Osteoblast (primary cell): ENCODE data around the gene DCUN1D1. TPM values are rescaled to one million over a fixed set of nuclear protein-coding genes. Genes with fewer than 3 reads are reported as not detected.

Experiments
- DNase-seq: peaks from one replicate; pipeline ENCODE4 v3.0.0; 2011; ENCODE audit warnings: low spot score, mixed read lengths; ENCODE audit not compliant: insufficient read length; ENCODE audit errors: missing footprints
- H2AFZ ChIP-seq: 2 replicates; pipeline ENCODE4 v1.6.0; 2011; ENCODE audit warnings: mild to moderate bottlenecking, low read length
- H3K27ac ChIP-seq: 2 replicates; pipeline ENCODE4 v1.5.1; 2011; ENCODE audit warnings: mild to moderate bottlenecking, low read depth, low read length, moderate library complexity
- H3K27me3 ChIP-seq: 2 replicates; pipeline ENCODE4 v1.6.0; 2012; ENCODE audit warnings: mild to moderate bottlenecking, control low read depth, inconsistent platforms, low read length, moderate library complexity; ENCODE audit not compliant: insufficient read depth
- H3K36me3 ChIP-seq: 2 replicates; pipeline ENCODE4 v1.5.1; 2011; ENCODE audit warnings: mild to moderate bottlenecking, low read length, control low read depth, moderate library complexity; ENCODE audit not compliant: insufficient read depth
- H3K4me1 ChIP-seq: 2 replicates; pipeline ENCODE4 v1.5.1; 2011; ENCODE audit warnings: mild to moderate bottlenecking, low read length, control low read depth, moderate library complexity; ENCODE audit not compliant: insufficient read depth
- H3K4me2 ChIP-seq: 2 replicates; pipeline ENCODE4 v1.6.0; 2011; ENCODE audit warnings: mild to moderate bottlenecking, low read length; ENCODE audit not compliant: insufficient read depth
- H3K4me3 ChIP-seq: fragments of 200-600 bp; sonication (generic); 3 replicates; pipeline ENCODE4 v1.5.1; 2012; ENCODE audit warnings: mild to moderate bottlenecking, low read length, inconsistent platforms; ENCODE audit not compliant: insufficient read depth
- H3K79me2 ChIP-seq: 2 replicates; pipeline ENCODE4 v1.6.0; 2012; ENCODE audit warnings: mild to moderate bottlenecking, low read length, control low read depth, inconsistent platforms; ENCODE audit not compliant: insufficient read depth
- H3K9me3 ChIP-seq: 2 replicates; pipeline ENCODE4 v1.5.1; 2011; ENCODE audit warnings: low read depth, low read length, control low read depth
- H4K20me1 ChIP-seq: 2 replicates; pipeline ENCODE4 v1.6.0; 2012; ENCODE audit warnings: mild to moderate bottlenecking, low read length, control low read depth; ENCODE audit not compliant: insufficient read depth
- total RNA-seq: library from RNA; depleted of rRNA; stranded (reverse); fragments of >200 nt; gene quantifications from 2 replicates; pipeline ENCODE4 v1.2.3, GENCODE V29; 2012
- TF ChIP-seq, protein P1 (sequence below): IDR thresholded peaks from 2 replicates; pipeline ENCODE4 v1.5.1; 2011; ENCODE audit warnings: mild to moderate bottlenecking, low read depth, low read length, moderate library complexity; ENCODE audit errors: extremely low read depth

The DCUN1D1 gene
- total RNA-seq, 1 donor, result 38.4 TPM

DNA sequence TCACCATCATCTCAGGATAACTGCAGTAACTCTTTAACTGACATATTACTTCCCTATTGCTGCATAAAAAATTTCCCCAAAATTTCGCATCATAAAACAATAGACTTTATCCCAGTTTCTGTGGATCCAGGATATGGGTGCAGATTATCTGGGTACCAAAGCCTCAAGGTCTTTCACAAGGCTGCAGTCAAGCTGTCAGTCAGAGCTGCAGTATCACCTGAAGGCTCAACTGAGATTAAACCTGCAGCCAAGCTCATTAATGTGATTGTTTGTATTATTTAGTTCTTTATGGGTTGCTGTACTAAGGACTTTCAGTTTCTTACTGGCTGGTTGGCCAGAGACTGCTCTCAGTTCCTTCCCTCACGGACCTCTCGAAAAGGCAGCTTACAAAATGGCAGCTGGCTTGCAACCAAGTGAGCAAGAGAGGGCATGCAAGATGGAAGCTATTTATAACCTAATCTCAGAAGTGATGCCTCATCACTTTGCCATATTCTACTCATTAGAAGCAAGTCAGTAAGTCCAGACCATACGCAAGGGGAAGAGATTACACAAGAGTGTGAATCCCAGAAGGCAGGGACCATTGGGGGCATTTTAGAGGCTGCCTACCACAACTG, 54.9 kb downstream of the DCUN1D1 start:
- H3K27me3 ChIP-seq, result no peaks in the 10 kb centered on the region
- no peak overlapping the region for H3K27ac ChIP-seq
- H3K36me3 ChIP-seq, result no peaks in the 10 kb centered on the region
- peaks cover 2% of the 10 kb centered on the region for H3K4me1 ChIP-seq
- TF ChIP-seq, protein P1, sequence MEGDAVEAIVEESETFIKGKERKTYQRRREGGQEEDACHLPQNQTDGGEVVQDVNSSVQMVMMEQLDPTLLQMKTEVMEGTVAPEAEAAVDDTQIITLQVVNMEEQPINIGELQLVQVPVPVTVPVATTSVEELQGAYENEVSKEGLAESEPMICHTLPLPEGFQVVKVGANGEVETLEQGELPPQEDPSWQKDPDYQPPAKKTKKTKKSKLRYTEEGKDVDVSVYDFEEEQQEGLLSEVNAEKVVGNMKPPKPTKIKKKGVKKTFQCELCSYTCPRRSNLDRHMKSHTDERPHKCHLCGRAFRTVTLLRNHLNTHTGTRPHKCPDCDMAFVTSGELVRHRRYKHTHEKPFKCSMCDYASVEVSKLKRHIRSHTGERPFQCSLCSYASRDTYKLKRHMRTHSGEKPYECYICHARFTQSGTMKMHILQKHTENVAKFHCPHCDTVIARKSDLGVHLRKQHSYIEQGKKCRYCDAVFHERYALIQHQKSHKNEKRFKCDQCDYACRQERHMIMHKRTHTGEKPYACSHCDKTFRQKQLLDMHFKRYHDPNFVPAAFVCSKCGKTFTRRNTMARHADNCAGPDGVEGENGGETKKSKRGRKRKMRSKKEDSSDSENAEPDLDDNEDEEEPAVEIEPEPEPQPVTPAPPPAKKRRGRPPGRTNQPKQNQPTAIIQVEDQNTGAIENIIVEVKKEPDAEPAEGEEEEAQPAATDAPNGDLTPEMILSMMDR, result no peak
- H4K20me1 ChIP-seq, result no peaks in the 10 kb centered on the region
- no peak overlapping the region for H3K4me3 ChIP-seq
- H2AFZ ChIP-seq, result no peak overlapping the region
- H3K79me2 ChIP-seq, result no peaks in the 10 kb centered on the region
- H3K9me3 ChIP-seq, result no peaks in the 10 kb centered on the region
- H3K4me2 ChIP-seq, result no peak overlapping the region
- DNase-seq, result peak; percentile 15

DNA sequence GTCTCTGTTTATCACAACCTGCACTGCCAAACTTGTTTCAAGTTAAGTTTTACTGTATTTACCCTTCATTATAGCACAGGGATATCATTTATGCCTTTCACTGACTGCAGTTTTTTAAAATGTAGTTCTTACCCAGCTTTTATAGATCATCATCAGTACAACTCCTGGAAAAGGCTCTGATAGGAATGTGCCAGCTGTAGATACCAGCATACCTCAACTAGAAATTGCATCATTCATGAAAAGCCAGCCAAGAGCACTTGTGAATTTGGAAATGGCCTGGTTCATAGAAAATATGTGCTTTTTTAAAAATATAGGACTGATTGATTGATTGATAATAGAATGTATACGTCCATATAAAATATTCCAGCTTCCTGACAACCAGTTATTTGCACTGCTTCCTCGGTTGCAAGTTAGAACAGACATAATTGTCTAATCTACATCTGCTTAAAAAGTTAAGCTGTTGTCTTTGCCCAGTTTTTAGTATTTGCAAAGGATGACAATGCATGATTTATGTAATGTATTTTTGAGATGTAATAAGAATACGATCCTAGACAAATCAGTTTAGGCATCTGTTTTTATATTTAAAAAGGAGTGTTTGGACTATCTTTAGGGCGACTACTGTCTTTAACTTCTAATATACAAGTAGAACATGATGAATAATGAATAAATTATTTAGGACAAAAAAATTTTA, 58.5 kb downstream of the DCUN1D1 start:
- DNase-seq, result no peak
- Histone ChIP-seq H3K36me3 (no peaks in the 10 kb centered on the region), H3K27ac (no peak overlapping the region), H2AFZ (no peak overlapping the region), H3K79me2 (no peaks in the 10 kb centered on the region), H3K4me1 (peaks cover 2% of the 10 kb centered on the region), H3K4me2 (no peak overlapping the region), H3K27me3 (no peaks in the 10 kb centered on the region), H3K9me3 (no peaks in the 10 kb centered on the region), H4K20me1 (no peaks in the 10 kb centered on the region), H3K4me3 (no peak overlapping the region)
- TF ChIP-seq, protein P1, result no peak

DNA sequence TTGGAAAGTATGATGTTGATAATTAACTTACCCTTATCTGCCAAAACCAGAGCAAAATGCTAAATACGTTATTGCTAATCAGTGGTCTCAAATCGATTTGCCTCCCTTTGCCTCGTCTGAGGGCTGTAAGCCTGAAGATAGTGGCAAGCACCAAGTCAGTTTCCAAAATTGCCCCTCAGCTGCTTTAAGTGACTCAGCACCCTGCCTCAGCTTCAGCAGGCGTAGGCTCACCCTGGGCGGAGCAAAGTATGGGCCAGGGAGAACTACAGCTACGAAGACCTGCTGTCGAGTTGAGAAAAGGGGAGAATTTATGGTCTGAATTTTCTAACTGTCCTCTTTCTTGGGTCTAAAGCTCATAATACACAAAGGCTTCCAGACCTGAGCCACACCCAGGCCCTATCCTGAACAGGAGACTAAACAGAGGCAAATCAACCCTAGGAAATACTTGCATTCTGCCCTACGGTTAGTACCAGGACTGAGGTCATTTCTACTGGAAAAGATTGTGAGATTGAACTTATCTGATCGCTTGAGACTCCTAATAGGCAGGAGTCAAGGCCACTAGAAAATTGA, 59.7 kb downstream of the DCUN1D1 start:
- Histone ChIP-seq H3K4me2 (no peak overlapping the region), H4K20me1 (no peaks in the 10 kb centered on the region), H2AFZ (no peak overlapping the region), H3K4me3 (no peak overlapping the region), H3K79me2 (no peaks in the 10 kb centered on the region), H3K27ac (no peak overlapping the region), H3K9me3 (no peaks in the 10 kb centered on the region), H3K36me3 (no peaks in the 10 kb centered on the region), H3K27me3 (no peaks in the 10 kb centered on the region), H3K4me1 (no peaks in the 10 kb centered on the region)
- TF ChIP-seq, protein P1, result no peak
- no peak for DNase-seq

DNA sequence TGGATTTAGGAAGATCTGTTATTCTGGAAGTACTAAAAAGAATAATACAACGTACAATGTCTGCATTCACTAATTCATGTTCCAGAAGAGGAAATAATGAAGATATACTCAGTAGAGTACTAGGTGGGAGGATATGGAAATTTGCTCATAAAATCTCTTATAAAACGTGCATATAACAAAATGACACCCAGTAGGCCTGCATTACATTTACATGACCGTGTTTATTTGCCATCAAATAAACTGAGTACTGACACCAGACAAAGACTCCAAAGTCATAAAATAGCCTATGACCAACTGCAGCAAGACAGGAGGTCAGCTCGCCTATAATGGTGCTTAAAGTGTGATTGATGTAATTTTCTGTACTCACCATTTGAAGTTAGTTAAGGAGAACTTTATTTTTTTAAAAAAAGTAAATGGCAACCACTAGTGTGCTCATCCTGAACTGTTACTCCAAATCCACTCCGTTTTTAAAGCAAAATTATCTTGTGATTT, 60.4 kb downstream of the DCUN1D1 start:
- Histone ChIP-seq H4K20me1 (no peaks in the 10 kb centered on the region), H3K27me3 (no peaks in the 10 kb centered on the region), H3K4me1 (no peaks in the 10 kb centered on the region), H3K27ac (no peak overlapping the region), H2AFZ (no peak overlapping the region), H3K4me2 (no peak overlapping the region), H3K79me2 (no peaks in the 10 kb centered on the region), H3K36me3 (no peaks in the 10 kb centered on the region), H3K9me3 (no peaks in the 10 kb centered on the region), H3K4me3 (no peak overlapping the region)
- TF ChIP-seq, protein P1, result no peak
- no peak for DNase-seq
